GM15510 (cell line): Measurements from ENCODE around the gene RSPH6A.

Experiments used
- POLR2A ChIP-seq: IDR thresholded peaks from 3 replicates; pipeline ENCODE4 v1.6.1; 2011; ENCODE audit warnings: borderline replicate concordance; ENCODE audit not compliant: insufficient read length; ENCODE audit errors: extremely low read depth

RSPH6A gene

DNA sequence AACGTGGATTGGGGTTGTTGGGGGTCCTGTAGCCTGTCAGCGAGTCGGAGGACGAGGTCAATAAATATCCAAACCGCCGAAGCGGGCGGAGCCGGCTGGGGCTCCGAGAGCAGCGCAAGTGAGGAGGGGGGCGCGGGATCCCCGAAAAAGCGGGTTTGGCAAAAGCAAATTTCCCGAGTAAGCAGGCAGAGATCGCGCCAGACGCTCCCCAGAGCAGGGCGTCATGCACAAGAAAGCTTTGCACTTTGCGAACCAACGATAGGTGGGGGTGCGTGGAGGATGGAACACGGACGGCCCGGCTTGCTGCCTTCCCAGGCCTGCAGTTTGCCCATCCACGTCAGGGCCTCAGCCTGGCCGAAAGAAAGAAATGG, 45.3 kb downstream of the RSPH6A start:
- TF ChIP-seq POLR2A: no peak

DNA sequence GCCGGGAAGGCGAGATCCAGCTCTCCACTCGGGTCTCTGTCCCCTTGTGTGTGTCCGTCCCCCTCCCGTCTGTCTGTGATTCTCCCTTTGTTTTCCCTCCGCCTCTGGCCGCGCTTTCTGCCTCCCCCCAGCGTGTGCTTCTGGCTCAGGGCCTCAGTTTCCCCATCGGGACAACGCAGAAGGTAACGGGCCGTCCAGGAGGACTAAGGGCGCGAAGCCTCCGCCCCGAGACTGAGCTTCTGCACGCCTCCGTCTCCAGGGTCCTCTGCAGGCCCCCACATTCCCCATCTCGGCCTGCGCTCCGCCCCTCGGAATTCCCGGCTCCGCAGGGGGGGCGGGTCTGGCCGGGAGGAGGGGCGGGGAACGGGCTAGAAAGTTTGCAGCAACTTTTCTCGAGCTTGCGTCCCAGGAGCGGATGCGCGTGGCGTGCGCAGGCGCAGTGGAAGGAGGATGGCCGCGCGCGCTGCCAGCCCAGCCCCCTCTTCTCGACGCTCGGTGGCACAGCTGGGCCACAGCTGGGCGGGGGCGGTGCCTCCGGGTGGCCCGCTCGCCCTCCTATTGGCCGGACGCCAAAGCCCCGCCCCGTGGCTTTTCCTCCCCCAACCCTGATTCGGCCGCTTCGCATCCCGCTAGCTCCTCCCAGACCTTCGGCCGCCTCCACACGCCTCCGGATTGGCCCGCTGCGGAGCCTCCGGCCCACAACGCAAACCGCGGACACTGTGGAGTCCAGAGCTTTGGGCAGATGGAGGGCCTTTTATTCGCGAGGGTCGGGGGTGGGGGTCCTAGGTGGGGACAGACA, 45.9 kb downstream of the RSPH6A start, which contains the start of gene SIX5:
Gene SIX5, minus strand, starts transcription at position 269 of the 799 bp plus-strand sequence. CDS start 408 bp downstream, outside the sequence.
- TF ChIP-seq POLR2A: no peak

DNA sequence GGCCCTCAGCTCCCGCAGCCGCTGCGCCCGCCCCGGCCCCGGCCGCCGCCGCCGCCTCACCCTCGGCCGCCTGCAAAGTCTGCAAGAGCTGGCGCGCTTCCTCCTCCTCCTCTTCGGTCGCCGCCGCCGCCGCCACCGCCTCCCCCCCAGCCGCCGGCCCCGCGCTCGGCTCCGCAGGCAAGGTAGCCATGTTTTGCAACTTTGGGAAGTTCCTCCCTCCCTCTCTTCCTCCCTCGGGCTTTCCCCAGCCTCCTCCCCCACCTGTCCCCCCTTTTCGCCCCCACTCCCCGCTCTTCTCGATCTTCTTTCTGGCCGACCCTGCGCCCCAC, 46.5 kb downstream of the RSPH6A start:
- no peak for TF ChIP-seq POLR2A

DNA sequence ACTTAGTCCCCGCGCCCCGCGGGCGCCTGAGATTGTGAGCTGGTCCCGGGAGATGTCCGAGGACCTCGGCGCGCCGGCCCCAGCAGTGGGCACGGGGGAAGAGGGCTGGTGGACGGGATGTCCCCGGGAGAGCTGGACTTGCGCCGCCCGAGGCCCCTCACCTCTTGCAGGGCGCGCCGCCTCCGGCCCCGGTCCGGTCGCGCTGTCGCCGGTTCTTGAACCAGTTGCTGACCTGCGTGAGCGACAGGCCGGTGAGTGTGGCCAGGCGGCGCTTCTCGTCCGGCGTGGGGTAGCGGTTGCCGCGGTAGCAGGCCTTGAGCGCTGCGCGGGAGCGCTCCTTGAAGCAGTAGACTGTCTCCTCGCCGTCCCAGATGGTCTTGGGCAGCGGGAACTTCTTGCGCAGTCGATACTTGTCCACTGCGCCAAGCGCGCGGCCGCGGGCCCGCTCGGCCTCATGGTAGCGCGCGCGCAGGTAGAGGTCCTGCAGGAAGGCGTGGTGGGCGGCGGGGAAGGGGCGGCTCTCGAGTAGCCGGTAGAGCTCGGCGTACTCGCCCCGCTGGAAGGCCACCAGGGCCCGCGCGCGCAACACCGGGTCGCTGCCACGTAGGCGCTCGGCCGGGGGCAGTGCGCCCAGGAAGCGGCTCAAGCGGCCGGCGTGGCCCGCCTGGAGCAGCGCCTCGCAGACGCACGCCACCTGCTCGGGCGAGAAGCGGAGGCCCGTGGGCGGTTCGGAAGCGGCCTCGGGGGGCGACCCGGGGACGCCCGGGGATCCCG, 47.0 kb downstream of the RSPH6A start:
- TF ChIP-seq POLR2A: peak; percentile 40

DNA sequence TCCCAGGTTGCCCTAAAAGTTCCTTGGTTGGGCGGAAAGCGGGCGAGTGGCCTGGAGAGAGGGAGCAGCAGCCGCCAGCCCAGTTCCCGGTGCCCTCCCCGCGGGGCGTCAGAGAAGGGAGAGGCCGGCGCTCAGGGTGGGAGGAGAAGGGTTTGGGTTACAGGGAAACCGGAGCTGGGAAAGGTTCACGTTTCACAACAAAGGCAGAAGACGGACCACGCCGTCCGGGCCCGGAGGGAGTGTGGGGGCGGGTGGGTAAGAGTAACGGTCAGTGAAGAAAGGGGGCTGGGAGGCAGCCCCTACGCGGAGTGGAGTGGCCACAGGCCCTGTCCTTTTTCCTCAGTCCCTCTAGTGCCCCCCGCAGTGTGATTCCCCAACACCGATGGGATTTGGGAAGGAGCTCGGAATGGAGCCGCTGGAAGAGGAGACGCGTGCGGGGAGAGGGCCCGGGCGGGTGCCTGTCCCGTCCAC, 47.7 kb downstream of the RSPH6A start:
- no peak for TF ChIP-seq POLR2A

DNA sequence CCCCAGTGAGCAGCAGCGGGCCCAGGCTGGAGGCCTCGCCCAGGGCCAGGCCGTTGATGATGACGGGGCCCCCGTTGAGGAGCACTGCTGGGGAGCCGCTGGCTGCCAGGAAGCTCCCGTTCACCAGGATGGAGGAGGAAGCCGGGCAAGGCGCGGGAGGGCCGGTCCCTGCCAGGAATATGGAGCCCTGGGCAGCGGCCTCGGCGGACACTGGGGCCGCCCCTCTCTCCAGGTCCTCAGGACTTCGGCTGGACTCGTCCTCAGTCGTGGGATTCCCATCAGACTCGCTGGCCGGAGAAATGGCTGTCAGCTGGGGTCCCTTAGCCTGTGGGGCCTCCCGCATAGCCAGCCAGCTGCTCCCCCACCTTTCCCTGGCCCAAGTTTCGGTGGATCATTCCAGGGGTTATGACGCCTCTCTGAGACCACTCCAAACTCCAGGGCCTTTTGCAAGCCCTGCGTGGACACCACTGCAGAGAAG, 48.2 kb downstream of the RSPH6A start:
- TF ChIP-seq POLR2A: no peak

DNA sequence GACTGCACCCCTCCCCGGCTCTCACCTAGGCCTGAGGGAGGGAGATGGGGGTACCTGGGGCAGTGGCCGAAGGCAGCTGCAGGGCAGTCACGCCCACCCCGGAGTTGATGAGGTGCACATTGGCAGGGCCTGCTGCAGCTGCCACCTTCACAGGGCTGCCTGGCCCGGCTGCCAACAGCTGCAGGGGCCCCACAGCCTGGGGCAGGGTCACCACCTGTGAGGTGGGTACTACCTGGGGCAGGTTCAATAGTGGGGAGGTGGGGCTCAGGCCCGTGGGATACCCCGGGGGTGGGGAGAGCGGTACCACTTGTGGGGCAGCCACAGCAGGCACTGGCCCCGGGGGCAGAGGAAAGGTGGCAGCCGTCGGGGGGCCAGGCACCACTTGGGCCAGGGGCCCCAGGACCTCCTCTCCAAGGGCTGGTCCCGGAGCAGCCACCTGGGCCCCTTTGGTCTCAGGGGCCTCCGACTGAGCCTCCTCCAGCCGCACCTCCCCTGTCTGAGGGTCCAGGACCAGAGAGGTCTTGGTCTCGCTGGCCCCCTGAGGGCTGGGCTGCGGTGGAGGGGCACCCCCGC, 48.7 kb downstream of the RSPH6A start:
- no peak for TF ChIP-seq POLR2A

DNA sequence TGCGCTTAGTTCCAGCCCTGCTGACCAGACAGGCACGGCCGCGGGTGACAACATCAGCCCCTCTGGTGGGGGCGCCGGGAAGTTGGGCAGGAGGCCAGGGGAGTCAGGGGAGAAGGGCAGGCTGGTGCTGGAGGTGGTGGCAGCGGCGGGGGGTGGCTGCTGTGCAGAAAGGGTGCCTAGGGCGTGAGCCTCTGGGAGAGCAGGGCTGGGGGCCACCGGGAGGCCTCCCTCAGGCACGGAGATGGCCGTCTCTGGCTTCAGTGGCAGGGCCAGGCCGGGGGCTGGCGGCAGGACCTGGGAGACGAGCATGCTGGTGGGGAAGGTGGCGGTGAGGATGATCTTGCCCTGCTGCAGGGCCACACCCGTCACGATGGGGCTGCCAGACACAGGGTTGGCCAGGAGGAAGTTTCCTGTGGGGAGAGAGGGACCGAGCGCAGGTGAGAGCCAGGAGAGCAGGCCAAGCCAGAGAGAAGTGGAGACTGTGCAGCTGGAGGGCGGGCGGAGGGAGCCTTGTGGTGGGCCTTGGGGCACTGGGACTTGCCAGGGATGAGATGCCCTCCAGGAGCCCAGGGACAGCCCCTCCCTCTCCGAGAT, 49.3 kb downstream of the RSPH6A start:
- TF ChIP-seq POLR2A: no peak

DNA sequence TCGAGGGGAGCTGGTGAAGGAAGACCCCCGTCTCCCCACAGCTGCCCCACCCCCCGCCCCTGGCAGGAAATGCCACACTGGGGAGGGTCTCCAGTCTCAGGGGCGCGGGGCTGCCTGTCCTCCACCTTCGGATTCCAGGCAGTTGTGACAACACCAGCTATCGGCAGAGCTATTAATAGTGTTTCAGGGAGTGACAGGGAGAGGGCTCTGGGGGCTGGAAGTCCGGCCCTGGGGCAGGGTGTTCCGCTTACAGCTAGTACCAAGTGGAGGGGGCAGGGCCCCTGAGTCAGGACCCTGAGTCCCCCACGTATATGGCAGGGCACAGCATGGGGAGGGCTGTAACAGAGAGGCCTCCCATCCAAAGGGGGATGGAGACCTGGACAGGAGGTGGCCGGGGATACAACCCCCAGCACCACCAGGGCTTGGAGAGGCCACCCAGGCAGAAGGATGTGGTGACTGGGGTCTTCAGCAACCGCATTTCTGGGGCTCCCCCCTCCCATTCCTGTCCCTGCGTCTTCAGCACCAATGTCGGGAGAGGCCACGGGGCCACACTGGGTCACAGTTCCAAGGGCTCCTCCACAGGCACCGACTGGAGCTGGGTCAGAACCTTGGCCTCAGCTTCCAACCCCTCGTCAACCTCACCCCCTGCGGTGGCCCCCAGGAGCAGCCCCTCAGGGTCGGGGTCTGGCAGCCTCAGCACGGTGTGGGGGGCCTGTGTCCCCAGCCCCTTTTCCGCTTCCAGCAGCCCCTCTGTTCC, 50.0 kb downstream of the RSPH6A start:
- no peak for TF ChIP-seq POLR2A

DNA sequence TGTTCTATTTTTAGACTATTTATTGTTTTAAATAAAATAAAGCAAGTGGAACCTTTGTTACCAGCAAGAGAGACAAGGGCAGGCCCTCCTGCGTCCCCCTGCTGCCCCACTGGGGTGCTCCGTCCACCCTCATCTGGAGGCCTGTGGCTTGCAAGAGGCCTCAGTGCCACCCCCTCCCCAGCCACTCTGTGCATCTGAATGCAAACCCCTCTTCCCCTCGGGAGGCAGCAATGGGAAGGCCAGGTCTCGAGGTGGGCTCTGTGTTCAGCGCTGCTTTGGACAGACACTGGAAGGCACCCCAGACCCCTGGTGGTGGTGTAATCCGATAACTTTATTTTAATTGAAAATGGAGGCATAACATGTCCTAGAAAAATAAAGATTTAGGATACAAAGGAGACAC, 50.6 kb downstream of the RSPH6A start:
- TF ChIP-seq POLR2A: no peak

DNA sequence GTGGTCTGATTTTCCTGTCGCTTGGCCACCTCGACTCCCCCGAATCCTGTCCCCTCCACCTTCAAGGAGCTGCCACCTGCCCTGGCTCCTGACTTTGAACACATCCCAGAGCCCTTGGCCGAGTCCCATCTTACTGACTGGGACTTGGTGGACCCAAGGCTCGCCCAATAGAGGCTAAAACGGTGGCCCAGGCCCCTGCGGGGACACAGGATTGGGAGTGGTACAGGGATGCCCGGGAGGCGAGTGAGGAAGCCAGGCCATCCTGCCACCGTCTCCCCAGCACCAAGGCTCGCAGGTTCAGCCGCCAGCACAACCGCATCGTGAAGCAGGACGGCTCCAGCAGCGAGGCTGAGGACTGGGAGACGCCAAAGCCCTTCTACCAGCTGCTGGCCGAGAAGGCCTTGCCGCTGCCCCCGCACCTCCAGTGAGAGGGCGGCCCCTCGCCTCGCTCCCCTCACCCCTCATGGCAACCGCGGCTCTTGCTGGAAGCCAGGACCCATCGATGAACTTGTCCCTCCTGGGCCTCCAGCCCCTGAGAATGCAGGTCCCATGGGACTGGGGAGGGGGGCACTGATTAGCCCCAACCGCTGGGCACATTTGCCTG, 51.3 kb downstream of the RSPH6A start:
- no peak for TF ChIP-seq POLR2A

DNA sequence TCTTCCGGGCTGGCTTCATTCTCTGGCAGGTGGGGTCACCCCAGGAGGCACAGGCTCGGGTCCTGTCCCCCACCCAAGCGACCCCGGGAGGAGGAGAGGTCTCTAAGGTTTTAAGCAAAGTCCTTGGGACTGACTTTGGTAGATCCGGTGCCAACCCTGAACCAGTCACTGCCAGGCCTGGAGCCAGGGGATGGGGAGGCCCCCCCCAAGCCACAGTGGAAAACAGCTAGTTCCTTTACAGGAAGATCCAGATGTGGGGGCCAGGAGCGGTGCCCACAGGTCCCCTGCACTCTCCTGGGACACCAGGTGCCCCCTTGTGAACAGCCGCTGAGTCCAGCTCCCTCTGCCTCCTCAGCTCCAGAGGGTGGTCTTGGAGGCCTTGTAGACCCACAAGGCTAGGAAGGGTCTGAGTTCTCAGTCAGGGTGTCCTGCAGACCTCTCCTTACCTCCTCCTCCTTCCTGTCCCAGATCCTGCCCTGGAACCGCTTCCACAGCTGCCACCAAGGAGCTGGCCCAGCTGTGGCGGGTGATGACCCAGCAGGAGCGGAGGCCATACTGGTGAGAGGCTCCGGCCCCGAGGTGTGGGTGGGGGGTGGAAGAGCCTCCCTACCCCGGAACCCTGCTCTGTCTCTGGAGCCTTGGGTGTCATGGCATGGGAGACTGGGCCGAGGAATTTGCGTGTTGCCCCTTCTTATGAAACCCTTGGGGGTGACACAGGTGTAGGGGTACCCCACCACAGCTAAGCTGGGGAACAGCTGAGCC, 52.1 kb downstream of the RSPH6A start:
- no peak for TF ChIP-seq POLR2A

DNA sequence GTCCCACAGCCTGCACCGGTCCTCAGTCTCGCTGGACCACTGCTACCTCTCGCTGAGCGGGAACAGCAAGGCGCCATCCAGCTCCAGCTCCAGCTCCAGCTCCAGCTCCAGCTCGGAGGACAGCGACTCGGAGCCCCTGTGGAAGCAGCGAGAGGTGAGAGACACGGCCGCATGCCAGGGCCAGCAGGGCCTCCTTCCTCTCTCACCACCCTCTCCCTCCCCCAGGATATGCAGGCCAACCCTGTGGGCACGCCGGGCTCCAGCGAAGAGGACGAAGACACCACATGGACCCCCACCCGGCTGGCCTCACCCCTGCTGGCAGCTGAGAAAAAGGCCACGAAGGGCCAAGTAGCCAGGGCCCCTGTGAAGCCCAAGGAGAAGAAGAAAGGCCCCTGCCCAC, 53.4 kb downstream of the RSPH6A start:
- TF ChIP-seq POLR2A: no peak

DNA sequence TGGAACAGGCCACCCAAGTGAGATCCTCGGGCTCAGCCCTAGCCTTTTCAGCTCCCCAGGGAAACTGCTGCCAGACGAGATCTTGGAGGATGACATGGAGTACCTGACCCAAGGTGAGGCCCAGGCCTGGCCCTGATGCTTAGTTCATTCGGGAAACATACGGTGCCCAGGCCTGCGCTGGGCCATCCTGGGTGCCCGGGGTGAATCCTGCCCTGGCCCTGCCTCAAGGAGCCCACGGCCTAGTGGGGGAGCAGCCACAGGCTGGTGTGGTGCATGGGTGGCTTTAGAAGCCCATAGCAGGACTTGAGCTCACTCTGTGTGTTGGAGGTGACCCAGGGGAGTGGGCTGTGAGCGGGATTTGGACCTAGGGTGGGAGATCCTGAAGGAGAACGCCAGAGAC, 56.2 kb downstream of the RSPH6A start:
- TF ChIP-seq POLR2A: no peak

DNA sequence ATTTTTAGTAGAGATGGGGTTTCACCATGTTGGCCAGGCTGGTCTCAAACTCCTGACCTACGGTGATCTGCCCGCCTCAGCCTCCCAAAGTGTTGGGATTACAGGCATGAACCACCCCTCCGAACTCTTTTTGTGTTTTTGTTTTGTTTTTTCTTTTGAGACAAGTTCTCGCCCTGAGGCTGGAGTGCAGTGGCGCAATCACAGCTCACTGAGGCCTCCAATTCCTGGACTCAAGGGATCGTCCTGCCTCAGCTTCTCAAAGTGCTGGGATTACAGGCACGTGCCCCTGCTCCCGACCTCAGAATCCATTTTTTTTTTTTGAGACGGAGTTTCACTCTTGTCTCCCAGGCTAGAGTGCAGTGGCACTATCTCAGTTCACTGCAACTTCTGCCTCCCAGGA, 57.4 kb downstream of the RSPH6A start:
- TF ChIP-seq POLR2A: no peak
